GM21447 (cell line): Measurements from ENCODE around the gene CLINT1.

Source experiments
- ATAC-seq: cut with Tn5 transposase; IDR thresholded peaks from one replicate; pipeline ENCODE4 v1.9.1; 2021; ENCODE audit not compliant: unreplicated experiment

CLINT1 gene

DNA sequence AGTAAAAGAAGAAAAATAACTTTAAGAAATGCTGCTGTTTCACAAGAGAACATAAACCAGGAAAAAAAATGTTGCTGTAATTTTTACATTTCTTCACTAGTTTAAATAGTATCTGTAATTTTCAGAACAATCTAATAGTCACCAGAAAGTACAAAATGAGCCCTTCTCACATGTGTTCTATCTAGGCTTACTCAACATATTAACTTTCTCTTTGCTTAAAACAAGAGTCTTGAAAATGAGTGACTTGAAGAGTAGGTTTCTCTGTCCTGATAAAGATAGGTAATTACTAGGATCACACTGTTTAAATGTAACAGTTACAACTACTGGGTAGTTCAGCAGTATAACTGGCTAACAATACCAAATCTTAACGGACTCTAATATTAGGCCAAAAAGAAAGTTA lies 37.5 kb downstream of the CLINT1 start:
- no peak for ATAC-seq

- ATAC-seq: no peak
Observed at GRCh38 chr5:157820593-157821252, 38.2 kb downstream of the CLINT1 start.

DNA sequence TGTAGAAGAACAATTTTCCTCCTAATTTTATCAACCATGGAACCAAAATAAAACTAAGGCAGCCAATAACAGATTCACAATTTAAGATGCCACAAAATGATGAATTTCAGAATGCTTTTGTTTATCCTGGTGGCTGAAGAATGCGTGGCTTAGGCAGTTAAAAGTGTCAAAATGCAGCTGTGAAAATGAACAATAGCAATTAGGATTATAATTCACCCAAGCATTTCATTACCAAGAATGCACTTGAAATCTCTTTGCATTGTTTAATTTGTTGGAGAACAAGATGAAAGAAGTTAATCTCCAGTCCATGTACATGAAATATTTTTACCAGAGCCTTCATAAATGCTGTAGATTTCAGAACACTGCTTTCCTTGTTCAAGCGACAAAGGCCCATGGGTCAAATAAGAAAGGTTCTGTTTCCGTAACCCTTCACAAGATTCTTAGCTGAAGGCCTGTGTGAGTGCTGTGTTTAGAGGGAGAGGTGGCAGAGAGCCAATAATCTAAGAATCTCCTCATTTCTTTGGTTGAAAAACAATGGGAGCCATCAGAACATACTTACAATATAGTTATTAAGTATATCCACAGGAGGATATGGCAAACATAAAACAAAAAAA lies 39.3 kb downstream of the CLINT1 start:
- ATAC-seq: no peak

DNA sequence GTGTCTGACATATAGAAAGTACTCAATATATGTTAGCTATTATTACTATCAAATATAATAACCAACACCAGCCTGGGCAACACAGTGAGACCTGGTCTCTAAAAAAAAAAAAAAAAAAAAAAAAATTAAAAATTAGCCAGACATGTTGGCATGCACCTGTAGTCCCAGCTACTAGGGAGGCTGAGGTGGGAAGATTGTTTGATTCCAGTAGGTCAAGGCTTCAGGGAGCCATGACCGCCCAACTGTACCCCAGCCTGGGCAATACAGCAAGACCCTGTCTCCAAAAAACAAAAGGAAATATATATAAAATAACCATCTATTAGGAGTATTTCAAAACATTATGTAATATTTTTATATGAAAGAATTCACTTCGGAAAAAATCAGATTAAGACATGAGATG lies 40.6 kb downstream of the CLINT1 start:
- no peak for ATAC-seq

- ATAC-seq: no peak
Observed at GRCh38 chr5:157817928-157818327, 41.0 kb downstream of the CLINT1 start.

DNA sequence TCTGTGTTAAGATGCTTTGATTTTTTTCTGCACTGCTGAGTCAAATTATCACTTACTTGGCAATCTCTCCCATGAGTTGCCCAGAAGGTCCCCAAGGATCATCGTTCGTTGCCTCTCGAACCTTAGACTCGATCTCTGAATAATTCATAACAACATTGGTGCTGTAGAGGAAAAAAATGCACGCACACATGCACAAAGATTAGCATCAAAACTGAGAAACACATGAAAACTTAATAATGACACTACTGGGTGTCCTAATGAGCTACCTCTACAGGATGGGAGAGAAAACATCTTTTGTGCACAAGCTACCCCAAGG lies 41.6 kb downstream of the CLINT1 start:
- ATAC-seq: no peak

DNA sequence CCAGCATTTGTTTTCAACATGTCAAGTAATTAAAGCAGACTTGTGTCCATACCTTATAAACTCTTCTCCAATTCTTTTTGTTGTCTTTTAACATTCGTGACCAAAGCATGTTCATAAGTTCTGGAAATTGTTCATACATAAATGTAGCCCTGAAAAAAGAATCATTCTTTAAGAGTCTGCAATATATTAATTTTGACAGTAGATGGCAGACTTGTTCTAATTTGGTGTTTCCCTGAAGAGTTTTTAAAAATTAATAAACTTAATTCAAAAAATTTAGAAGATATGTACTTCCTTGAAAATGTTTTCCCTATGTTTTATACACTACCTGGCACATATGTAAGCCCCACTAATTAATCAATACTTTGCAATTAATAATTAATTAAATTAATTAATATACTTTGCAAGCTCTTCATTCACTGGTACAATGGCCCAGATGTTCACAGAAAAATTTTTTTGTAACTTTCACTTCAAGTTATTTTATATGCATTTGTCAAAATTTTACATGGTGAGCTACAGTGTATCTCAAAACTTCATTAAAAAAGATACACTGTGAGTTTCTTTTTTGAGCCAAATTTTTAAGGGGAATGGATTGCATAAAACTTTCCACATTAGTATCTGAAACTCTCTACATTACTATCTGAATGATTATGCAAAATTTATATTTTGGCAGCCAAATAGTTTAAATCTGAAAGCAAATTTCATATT lies 42.1 kb downstream of the CLINT1 start:
- no peak for ATAC-seq

DNA sequence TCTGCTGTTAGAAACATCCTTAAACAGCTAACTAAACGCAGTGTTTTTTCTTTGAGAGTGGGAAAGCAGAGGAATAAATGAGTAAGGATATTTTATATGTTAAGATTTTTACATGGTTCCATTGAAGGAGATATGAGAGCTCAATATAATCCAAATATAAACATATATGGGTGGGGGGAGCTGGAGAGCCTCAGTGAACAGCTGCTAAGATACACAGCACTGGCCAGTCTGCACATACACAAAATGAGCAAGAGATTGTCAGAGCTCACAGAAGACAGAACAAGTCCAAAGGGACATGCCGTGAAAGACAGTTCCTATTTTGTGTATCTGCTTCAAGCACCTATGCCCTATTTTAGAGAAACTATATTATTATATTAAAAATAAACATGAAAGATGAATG lies 46.9 kb downstream of the CLINT1 start:
- no peak for ATAC-seq

DNA sequence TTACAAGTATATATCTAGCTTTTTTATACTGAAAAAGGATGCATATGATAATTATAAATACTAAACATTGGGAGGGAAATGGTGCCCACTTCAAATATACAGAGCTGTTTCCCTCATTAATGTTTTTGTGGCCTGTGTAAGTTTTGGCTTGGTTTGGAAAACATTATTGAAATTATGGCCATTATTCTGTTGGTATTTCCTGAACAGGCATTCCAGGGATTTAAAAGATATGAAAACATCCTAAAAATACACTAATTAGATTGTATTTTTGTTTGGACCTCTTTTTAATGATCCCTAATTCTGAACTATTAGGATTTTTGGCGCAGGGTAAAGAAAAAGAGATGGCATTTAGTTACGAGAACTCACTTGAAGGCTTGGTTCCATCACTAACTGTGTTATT lies 50.9 kb downstream of the CLINT1 start:
- no peak for ATAC-seq

DNA sequence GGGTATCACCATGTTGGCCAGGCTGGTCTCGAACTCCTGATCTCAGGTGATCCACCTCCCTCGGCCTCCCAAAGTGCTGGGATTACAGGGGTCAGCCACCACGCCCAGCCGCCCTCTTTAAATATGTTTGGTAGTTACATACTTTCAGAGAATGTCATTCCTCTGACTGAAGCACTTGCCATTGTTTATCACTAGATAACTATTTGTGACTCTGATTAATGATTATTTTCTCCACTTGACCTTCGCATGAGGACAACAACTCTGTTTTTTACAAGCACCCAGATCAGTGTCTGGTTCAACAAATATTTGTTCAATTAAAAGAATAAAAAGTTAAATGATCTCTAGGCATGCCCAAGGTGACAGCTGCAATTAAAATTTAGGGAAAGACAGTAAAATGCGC lies 56.2 kb downstream of the CLINT1 start:
- ATAC-seq: no peak

DNA sequence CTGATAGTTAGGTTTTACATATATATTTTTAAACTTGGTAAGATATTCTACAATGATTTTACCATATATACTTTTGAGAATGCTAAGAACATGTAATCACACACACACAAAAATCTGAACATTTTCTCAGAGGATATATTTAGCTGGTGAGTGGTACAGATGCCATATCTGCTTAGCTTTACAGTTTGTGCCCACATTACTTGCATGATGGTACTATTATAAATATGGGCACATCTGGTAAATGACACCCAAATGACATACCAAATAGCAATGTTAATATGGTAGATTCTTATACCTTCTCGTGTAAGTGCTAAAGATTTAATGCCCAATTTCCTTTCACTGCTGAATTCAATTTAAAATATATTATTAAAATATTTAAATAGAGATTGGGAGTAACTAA lies 58.8 kb downstream of the CLINT1 start:
- no peak for ATAC-seq

DNA sequence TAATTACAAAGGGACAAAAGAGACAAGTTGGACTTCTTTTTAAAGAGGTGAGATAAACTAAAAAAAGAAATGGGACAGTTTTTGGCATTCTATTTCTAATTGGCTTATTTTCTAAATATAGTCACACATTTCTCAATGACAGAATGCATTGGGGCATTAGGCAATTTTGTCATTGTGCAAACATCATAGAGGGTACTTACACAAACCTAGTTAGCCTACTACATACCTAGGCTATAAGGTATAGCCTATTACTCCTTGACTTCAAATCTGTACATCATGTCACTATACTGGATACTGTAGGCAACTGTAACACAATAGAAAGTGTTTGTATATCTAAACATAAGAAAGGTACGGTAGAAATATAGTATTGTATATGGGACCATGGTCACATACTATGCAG lies 59.4 kb downstream of the CLINT1 start:
- no peak for ATAC-seq

GRCh38 chr5:157793301-157793700 lies 65.6 kb downstream of the CLINT1 start:
- ATAC-seq: no peak

DNA sequence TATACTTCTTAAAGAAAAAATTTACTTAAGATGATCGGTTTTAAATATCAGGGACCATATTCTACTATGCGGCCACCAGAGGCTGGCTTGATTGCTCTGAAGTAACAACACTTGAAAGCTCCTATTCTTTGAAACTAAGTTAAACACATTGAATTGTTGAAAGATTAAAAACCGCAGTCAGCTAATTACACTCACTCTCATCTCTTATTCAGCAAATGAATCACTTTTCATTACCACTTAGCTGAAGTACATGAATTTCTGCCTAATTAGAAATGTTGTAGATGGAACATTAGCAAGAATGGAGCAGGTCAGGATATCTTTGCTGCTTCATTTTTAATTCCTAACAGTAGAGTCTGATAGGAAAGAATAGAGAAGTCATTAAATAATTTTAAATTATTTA lies 73.1 kb downstream of the CLINT1 start:
- ATAC-seq: no peak

- ATAC-seq: no peak
Observed at GRCh38 chr5:157779221-157779620, 79.7 kb downstream of the CLINT1 start.

DNA sequence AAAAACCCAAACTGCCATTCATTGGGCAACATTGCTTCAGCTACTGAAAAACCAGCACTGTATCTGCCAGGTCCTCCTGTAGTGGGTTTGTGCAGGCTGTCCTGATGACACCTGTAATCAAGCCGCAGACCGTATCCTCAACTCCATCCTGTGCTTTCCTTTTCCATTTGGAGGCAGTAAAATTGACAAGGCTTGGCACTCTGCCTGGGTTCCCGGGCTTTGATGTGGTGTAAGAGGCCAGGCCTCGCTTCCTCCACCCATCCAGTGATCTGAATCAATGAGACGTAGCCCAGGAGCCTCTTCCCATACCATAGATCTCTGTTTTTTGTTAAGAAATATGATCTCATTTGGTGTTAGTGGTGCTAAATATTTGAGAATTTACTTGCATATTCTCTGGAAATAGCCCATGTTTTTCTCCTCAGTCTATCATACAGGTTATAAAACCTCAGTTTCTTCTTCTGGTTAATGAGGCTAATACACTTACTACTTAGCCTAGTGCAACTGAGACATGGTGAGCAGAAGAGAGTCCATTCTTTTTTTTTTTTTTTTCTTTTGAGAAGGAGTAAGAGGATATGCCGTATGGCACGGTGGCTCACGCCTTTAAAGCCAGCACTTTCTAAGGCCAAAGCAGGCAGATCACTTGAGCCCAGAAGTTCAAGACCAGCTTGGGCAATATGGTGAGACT lies 80.7 kb downstream of the CLINT1 start:
- no peak for ATAC-seq

DNA sequence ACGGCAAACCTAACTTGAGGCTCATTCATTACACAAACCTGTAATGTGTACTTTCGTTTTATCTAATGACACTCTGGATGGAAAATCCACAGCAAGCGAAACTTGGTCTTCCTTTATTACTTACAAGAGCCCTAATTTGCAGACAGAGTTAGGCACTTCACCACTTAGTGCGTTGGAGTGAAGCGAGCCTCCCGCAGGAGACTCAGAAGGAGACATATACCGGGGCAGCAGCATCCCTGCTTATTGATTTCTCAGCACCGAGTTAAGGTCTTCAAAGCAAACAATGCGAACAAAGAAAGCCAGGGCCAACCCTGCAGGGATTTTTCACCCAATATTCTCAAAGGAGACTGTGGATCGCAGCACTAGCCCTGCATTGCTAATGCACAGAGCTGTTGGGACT lies 86.8 kb downstream of the CLINT1 start:
- no peak for ATAC-seq

GRCh38 chr5:157770665-157771064 lies 88.3 kb downstream of the CLINT1 start:
- ATAC-seq: no peak

GRCh38 chr5:157767689-157768088 lies 91.3 kb downstream of the CLINT1 start:
- ATAC-seq: no peak

GRCh38 chr5:157766902-157767301 lies 92.0 kb downstream of the CLINT1 start:
- no peak for ATAC-seq

DNA sequence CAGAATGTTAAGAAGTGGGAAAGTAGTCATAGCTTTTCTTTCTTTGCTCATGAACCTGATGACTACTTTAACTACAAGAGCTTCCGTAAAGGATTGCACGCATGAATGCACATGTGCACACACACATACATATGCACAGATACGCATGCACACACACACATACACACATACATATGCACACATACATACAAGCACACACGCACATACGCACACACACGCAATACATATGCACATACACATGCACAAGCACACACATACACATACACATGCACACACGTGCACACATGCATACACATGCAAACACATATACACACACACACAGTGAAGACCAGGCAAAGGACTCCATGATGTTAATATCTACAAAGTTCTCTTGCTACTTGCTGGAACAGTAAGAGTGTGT lies 92.5 kb downstream of the CLINT1 start:
- ATAC-seq: no peak

DNA sequence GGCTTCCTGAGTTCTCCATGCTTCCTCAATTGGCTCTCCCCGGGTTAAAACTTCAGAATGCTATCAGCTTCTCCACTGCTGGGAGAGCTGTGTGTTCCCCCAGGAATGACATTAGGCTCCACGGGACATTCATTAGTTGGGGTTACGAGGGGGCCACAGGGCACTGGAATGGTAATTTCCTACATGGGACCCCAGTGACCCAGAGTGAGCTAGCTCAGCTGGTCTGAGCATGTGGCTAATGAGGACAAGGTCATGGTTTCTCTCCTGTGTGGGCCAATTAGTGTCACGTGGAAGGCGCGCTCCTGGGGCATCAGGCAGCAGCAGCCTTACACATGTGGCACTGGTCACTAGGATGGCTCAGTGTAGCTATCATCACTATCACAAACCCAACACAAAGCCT lies 94.4 kb downstream of the CLINT1 start:
- no peak for ATAC-seq
